Measurements from ENCODE around the gene TSHZ1.

DNA sequence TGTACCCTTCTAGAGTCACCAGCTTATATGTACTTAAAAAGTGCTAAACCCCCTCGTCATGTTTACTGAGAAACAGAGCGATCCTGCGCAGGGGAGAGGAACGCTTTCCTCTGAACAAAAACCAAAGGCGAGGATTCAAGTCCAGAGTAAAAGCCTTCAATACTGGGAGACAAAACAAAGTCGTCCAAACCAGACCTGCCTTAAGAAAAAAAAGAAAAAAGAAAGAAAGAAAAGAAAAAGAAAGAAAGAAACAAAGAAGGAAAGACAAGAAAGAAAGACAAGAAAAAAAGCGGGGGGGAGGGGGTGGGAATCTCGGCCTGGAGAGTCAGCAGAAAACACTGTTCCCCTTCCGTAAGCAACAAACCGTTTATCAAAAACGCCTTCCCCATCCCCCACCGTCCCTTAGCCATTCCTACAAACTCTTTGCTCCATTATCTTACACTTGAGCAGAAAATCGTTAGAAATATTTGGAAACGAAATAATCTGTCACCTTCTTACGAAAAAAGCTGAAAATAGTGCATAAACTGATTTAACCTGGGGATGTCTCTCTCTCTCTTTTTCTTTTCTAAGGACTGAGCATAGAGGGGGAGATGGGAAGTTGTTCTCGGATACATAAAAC lies 5.0 kb upstream of the TSHZ1 start:
- TF ChIP-seq CTCF (conservative IDR thresholded peaks at IDR 0.05; ENCODE audit: low read length): no peak
- no peak for TF ChIP-seq EZH2phosphoT487 (IDR thresholded peaks at IDR 0.05; ENCODE audit: borderline replicate concordance, low read depth, low read length)
